Central memory CD8-positive, alpha-beta T cell (primary cell): ENCODE data around the gene CIRBP.

Source experiments
- ATAC-seq: fragments of 150-1000 bp; cut with Tn5 transposase; replicated peaks from 2 replicates; pipeline ENCODE4 v1.10.0; 2022; ENCODE audit warnings: mild to moderate bottlenecking, moderate FRiP score, moderate number of reproducible peaks; ENCODE audit not compliant: poor library complexity, severe bottlenecking; ENCODE audit errors: extremely low read depth
- DNase-seq, 2 donors: peaks; one replicate each; pipeline ENCODE4 v3.0.0; 2021; ENCODE audit warnings: low spot score in 2 of 2
- H3K27ac Mint-ChIP-seq: one replicate; pipeline ENCODE4 v1.8.0; 2022; ENCODE audit warnings: low read depth, mild to moderate bottlenecking, moderate library complexity, mixed read lengths
- H3K27me3 Mint-ChIP-seq: one replicate; pipeline ENCODE4 v1.8.0; 2022; ENCODE audit warnings: mixed read lengths
- H3K36me3 Mint-ChIP-seq: one replicate; pipeline ENCODE4 v1.8.0; 2022; ENCODE audit warnings: mild to moderate bottlenecking, moderate library complexity, mixed read lengths; ENCODE audit not compliant: insufficient read depth
- H3K4me1 Mint-ChIP-seq: one replicate; pipeline ENCODE4 v1.8.0; 2022; ENCODE audit warnings: mixed read lengths
- H3K4me3 Mint-ChIP-seq: one replicate; pipeline ENCODE4 v1.8.0; 2022; ENCODE audit warnings: mild to moderate bottlenecking, moderate library complexity, mixed read lengths
- H3K9me3 Mint-ChIP-seq: one replicate; pipeline ENCODE4 v1.8.0; 2022; ENCODE audit warnings: mixed read lengths

CIRBP gene

GRCh38 chr19:1266129-1266915 is 2.8 kb upstream of the CIRBP start:
- peaks cover 34% of the 10 kb centered on the region for H3K36me3 Mint-ChIP-seq
- ATAC-seq, result peak; percentile 29
- DNase-seq, result peak; percentile 74 to 77
- no peaks in the 10 kb centered on the region for H3K27me3 Mint-ChIP-seq
- peaks cover 71% of the 10 kb centered on the region for H3K4me1 Mint-ChIP-seq
- H3K27ac Mint-ChIP-seq, result no peak overlapping the region
- H3K9me3 Mint-ChIP-seq, result no peaks in the 10 kb centered on the region
- peak overlapping the region; percentile 82 for H3K4me3 Mint-ChIP-seq

- ATAC-seq (no peak), DNase-seq (peak; percentile 59 to 76)
- H3K4me3 Mint-ChIP-seq, result peak overlapping the region; percentile 82
- H3K27me3 Mint-ChIP-seq, result no peaks in the 10 kb centered on the region
- H3K4me1 Mint-ChIP-seq, result peaks cover 71% of the 10 kb centered on the region
- no peaks in the 10 kb centered on the region for H3K9me3 Mint-ChIP-seq
- peak overlapping the region; percentile 95 for H3K27ac Mint-ChIP-seq
- H3K36me3 Mint-ChIP-seq, result peaks cover 38% of the 10 kb centered on the region
Measured at GRCh38 chr19:1266916-1267476, 2.1 kb upstream of the CIRBP start.

GRCh38 chr19:1267477-1268225 is 1.5 kb upstream of the CIRBP start:
- H3K36me3 Mint-ChIP-seq, result peaks cover 44% of the 10 kb centered on the region

GRCh38 chr19:1268226-1269064 is 687 bp upstream of the CIRBP start:
- Mint-ChIP-seq H3K4me1 (peaks cover 66% of the 10 kb centered on the region), H3K27me3 (no peaks in the 10 kb centered on the region), H3K36me3 (peaks cover 52% of the 10 kb centered on the region), H3K4me3 (peak overlapping the region; percentile 82), H3K27ac (peak overlapping the region; percentile 95), H3K9me3 (no peaks in the 10 kb centered on the region)
- no peak for ATAC-seq
- DNase-seq, result no peak

More at GRCh38 chr19:1267477-1268225, 1.5 kb upstream of the CIRBP start:
- peak overlapping the region; percentile 82 for H3K4me3 Mint-ChIP-seq
- H3K27ac Mint-ChIP-seq, result peak overlapping the region; percentile 95
- no peaks in the 10 kb centered on the region for H3K27me3 Mint-ChIP-seq
- ATAC-seq (no peak), DNase-seq (no peak)
- H3K4me1 Mint-ChIP-seq, result peaks cover 69% of the 10 kb centered on the region
- H3K9me3 Mint-ChIP-seq, result no peaks in the 10 kb centered on the region

GRCh38 chr19:1269478-1270212 is 513 bp downstream of the CIRBP start:
- ATAC-seq, result peak; percentile 50
- peak; percentile 80 to 81 for DNase-seq
- peak overlapping the region; percentile 95 for H3K27ac Mint-ChIP-seq
- peaks cover 70% of the 10 kb centered on the region for H3K4me1 Mint-ChIP-seq
- no peaks in the 10 kb centered on the region for H3K27me3 Mint-ChIP-seq
- H3K36me3 Mint-ChIP-seq, result peaks cover 63% of the 10 kb centered on the region
- H3K9me3 Mint-ChIP-seq, result no peaks in the 10 kb centered on the region
- H3K4me3 Mint-ChIP-seq, result peak overlapping the region; percentile 85

GRCh38 chr19:1270213-1270853 is 1.2 kb downstream of the CIRBP start:
- peaks cover 66% of the 10 kb centered on the region for H3K36me3 Mint-ChIP-seq
- no peaks in the 10 kb centered on the region for H3K9me3 Mint-ChIP-seq
- peak overlapping the region; percentile 95 for H3K27ac Mint-ChIP-seq
- H3K27me3 Mint-ChIP-seq, result no peaks in the 10 kb centered on the region
- peak overlapping the region; percentile 85 for H3K4me3 Mint-ChIP-seq
- ATAC-seq (no peak), DNase-seq (no peak)
- H3K4me1 Mint-ChIP-seq, result peaks cover 63% of the 10 kb centered on the region

- H3K4me1 Mint-ChIP-seq, result peaks cover 60% of the 10 kb centered on the region
- DNase-seq, result no peak
- peak overlapping the region; percentile 95 for H3K27ac Mint-ChIP-seq
- H3K4me3 Mint-ChIP-seq, result peak overlapping the region; percentile 85
- no peaks in the 10 kb centered on the region for H3K9me3 Mint-ChIP-seq
- peaks cover 68% of the 10 kb centered on the region for H3K36me3 Mint-ChIP-seq
- ATAC-seq, result no peak
- H3K27me3 Mint-ChIP-seq, result no peaks in the 10 kb centered on the region
Measured at GRCh38 chr19:1270854-1271527, 1.9 kb downstream of the CIRBP start.

GRCh38 chr19:1271528-1272422 is 2.6 kb downstream of the CIRBP start:
- DNase-seq (no peak), ATAC-seq (no peak)
- Mint-ChIP-seq H3K4me3 (peak overlapping the region; percentile 85), H3K27me3 (no peaks in the 10 kb centered on the region), H3K4me1 (peaks cover 66% of the 10 kb centered on the region), H3K36me3 (peaks cover 67% of the 10 kb centered on the region), H3K9me3 (no peaks in the 10 kb centered on the region), H3K27ac (peak overlapping the region; percentile 95)

GRCh38 chr19:1272423-1273262 is 3.5 kb downstream of the CIRBP start:
- Mint-ChIP-seq H3K27ac (peak overlapping the region; percentile 95), H3K27me3 (no peaks in the 10 kb centered on the region), H3K9me3 (no peaks in the 10 kb centered on the region), H3K4me1 (peaks cover 62% of the 10 kb centered on the region), H3K4me3 (peak overlapping the region; percentile 85), H3K36me3 (peaks cover 67% of the 10 kb centered on the region)
- ATAC-seq, result no peak
- no peak for DNase-seq
